HCT116 (cell line): ENCODE results near the gene HBA2.

ENCODE experiments used
- CEBPB ChIP-seq: IDR thresholded peaks from 2 replicates; pipeline ENCODE4 v1.6.1; 2012; ENCODE audit warnings: low read depth
- EZH2 ChIP-seq: fragments of 200-600 bp; sonication (generic); IDR thresholded peaks from 2 replicates; pipeline ENCODE4 v1.6.1; 2017; ENCODE audit warnings: antibody characterized with exemption, mixed run types
- EZH2phosphoT487 ChIP-seq: fragments of 200-600 bp; IDR thresholded peaks from 2 replicates; pipeline ENCODE4 v1.6.1; 2018; ENCODE audit warnings: antibody characterized with exemption, borderline replicate concordance
- JUND ChIP-seq: IDR thresholded peaks from 2 replicates; pipeline ENCODE4 v1.6.1; 2012
- POLR2A ChIP-seq: IDR thresholded peaks from 2 replicates; pipeline ENCODE4 v1.7.0; 2011; ENCODE audit warnings: borderline replicate concordance; ENCODE audit not compliant: insufficient read depth, insufficient read length; ENCODE audit errors: extremely low read depth
- ZFX ChIP-seq: fragments of 450-650 bp; IDR thresholded peaks from 2 replicates; pipeline ENCODE4 v1.6.1; 2017
- TF ChIP-seq, protein P1 (sequence below), 3 experiments: fragments of 200-600 bp in 1 of 3; sonication (generic) in 1 of 3; IDR thresholded peaks in 2 of 3; conservative IDR thresholded peaks in 1 of 3; 2 replicates each; pipeline ENCODE4 v1.5.1; 2012 to 2017; ENCODE audit warnings: low read depth in 2 of 3, low read length in 2 of 3, antibody characterized with exemption in 1 of 3, borderline replicate concordance in 1 of 3, control low read depth in 1 of 3, mild to moderate bottlenecking in 1 of 3, mixed read lengths in 1 of 3, mixed run types in 1 of 3, moderate library complexity in 1 of 3; ENCODE audit not compliant: insufficient read depth in 1 of 3
- TF ChIP-seq, protein P2 (sequence below): IDR thresholded peaks from 2 replicates; pipeline ENCODE4 v1.6.1; 2012
- TF ChIP-seq, protein P3 (sequence below): IDR thresholded peaks from 2 replicates; pipeline ENCODE4 v1.6.1; 2012; ENCODE audit warnings: low read depth

DNA sequence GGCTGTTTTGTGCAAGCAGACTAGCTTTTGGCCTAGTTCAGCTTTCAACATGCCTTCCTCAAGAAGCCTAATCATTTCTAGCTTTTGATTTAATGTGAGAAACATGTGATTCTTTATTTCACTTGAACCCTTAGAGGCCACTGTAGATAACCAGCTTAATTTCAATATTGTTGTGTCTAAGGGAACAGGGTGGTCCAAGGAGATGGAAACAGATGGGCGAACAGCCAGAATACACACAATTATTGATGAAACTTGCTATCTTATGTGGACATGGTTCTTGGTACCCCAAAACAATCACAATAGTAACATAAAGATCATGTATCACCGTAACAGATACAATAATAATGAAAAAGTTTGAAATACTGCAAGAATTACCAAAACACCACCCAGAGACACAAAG lies 39.0 kb upstream of the HBA2 start:
- TF ChIP-seq, protein P1, sequence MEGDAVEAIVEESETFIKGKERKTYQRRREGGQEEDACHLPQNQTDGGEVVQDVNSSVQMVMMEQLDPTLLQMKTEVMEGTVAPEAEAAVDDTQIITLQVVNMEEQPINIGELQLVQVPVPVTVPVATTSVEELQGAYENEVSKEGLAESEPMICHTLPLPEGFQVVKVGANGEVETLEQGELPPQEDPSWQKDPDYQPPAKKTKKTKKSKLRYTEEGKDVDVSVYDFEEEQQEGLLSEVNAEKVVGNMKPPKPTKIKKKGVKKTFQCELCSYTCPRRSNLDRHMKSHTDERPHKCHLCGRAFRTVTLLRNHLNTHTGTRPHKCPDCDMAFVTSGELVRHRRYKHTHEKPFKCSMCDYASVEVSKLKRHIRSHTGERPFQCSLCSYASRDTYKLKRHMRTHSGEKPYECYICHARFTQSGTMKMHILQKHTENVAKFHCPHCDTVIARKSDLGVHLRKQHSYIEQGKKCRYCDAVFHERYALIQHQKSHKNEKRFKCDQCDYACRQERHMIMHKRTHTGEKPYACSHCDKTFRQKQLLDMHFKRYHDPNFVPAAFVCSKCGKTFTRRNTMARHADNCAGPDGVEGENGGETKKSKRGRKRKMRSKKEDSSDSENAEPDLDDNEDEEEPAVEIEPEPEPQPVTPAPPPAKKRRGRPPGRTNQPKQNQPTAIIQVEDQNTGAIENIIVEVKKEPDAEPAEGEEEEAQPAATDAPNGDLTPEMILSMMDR (IDR thresholded peaks at IDR 0.05 in 2 of 3, conservative IDR thresholded peaks at IDR 0.05 in 1 of 3; ENCODE audit: borderline replicate concordance in 1 of 3, insufficient read depth in 1 of 3, low read depth in 2 of 3, low read length in 2 of 3) = no peak
- TF ChIP-seq POLR2A (no peak), CEBPB (no peak), EZH2phosphoT487 (no peak), EZH2 (no peak), JUND (no peak), ZFX (no peak)
- TF ChIP-seq, protein P2, sequence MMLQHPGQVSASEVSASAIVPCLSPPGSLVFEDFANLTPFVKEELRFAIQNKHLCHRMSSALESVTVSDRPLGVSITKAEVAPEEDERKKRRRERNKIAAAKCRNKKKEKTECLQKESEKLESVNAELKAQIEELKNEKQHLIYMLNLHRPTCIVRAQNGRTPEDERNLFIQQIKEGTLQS = no peak
- TF ChIP-seq, protein P3, sequence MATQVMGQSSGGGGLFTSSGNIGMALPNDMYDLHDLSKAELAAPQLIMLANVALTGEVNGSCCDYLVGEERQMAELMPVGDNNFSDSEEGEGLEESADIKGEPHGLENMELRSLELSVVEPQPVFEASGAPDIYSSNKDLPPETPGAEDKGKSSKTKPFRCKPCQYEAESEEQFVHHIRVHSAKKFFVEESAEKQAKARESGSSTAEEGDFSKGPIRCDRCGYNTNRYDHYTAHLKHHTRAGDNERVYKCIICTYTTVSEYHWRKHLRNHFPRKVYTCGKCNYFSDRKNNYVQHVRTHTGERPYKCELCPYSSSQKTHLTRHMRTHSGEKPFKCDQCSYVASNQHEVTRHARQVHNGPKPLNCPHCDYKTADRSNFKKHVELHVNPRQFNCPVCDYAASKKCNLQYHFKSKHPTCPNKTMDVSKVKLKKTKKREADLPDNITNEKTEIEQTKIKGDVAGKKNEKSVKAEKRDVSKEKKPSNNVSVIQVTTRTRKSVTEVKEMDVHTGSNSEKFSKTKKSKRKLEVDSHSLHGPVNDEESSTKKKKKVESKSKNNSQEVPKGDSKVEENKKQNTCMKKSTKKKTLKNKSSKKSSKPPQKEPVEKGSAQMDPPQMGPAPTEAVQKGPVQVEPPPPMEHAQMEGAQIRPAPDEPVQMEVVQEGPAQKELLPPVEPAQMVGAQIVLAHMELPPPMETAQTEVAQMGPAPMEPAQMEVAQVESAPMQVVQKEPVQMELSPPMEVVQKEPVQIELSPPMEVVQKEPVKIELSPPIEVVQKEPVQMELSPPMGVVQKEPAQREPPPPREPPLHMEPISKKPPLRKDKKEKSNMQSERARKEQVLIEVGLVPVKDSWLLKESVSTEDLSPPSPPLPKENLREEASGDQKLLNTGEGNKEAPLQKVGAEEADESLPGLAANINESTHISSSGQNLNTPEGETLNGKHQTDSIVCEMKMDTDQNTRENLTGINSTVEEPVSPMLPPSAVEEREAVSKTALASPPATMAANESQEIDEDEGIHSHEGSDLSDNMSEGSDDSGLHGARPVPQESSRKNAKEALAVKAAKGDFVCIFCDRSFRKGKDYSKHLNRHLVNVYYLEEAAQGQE = no peak
